Dermis blood vessel endothelial cell (primary cell): ENCODE data around the gene IFI6. TPM values are rescaled to one million over a fixed set of nuclear protein-coding genes. Genes with fewer than 3 reads are reported as not detected.
A peak's percentile ranks its signal among the peaks of the same experiment; 100 is the strongest.
"Not testable (repeated sequence)": the region's sequence is repeated elsewhere in the genome, so short reads cannot be mapped to it uniquely, and the experiment has no call there.

Experiments used
- DNase-seq: peaks from one replicate; pipeline ENCODE4 v3.0.0; 2010
- total RNA-seq: library from RNA; depleted of rRNA; stranded (reverse); fragments of >200 nt; gene quantifications from 2 replicates; pipeline ENCODE4 v1.2.3, GENCODE V29; 2014

The IFI6 gene
- total RNA-seq, 1 donor from 2014 or later = 57.7 TPM

- DNase-seq = no peak
Measured at GRCh38 chr1:27626031-27626935, 45.7 kb downstream of the IFI6 start.

- peak; percentile 52 for DNase-seq
Measured at GRCh38 chr1:27624467-27625178, 47.4 kb downstream of the IFI6 start.

GRCh38 chr1:27623327-27624212 is 48.4 kb downstream of the IFI6 start:
- DNase-seq = no peak

- DNase-seq = no peak
Measured at GRCh38 chr1:27622828-27623227, 49.2 kb downstream of the IFI6 start.

GRCh38 chr1:27621051-27621920 is 50.7 kb downstream of the IFI6 start:
- peak; percentile 61 for DNase-seq

GRCh38 chr1:27619782-27620438 is 52.1 kb downstream of the IFI6 start:
- not testable (repeated sequence) for DNase-seq

- no peak for DNase-seq
Measured at GRCh38 chr1:27618341-27619082, 53.5 kb downstream of the IFI6 start.

- no peak for DNase-seq
Measured at GRCh38 chr1:27617420-27617819, 54.6 kb downstream of the IFI6 start.

GRCh38 chr1:27616441-27616840 is 55.6 kb downstream of the IFI6 start:
- DNase-seq = no peak

Other genes with a start within 250 kb of the IFI6 start
- gene WASF2, start 182.0 kb downstream of the IFI6 start, total RNA-seq = 45.9 and 110 TPM in 2 replicates
- gene AHDC1, start 68.0 kb downstream of the IFI6 start, total RNA-seq = 7.1 and 16.0 TPM in 2 replicates
- 0.74 and 1.2 TPM in 2 replicates for gene FGR, start 37.0 kb downstream of the IFI6 start, total RNA-seq
- gene FAM76A, start 53.8 kb upstream of the IFI6 start, total RNA-seq = 9.9 and 13.8 TPM in 2 replicates
- gene STX12, start 101.0 kb upstream of the IFI6 start, total RNA-seq = 95.2 and 115 TPM in 2 replicates
- 51.2 and 65.1 TPM in 2 replicates for gene PPP1R8, start 158.6 kb upstream of the IFI6 start, total RNA-seq
- 21.8 and 27.9 TPM in 2 replicates for gene THEMIS2, start 200.4 kb upstream of the IFI6 start, total RNA-seq
- 33.2 and 50.1 TPM in 2 replicates for gene RPA2, start 242.4 kb upstream of the IFI6 start, total RNA-seq